ENCODE measurements around the gene TAF3. TPM values are rescaled to one million over a fixed set of nuclear protein-coding genes. Genes with fewer than 3 reads are reported as not detected.
A peak's percentile ranks its signal among the peaks of the same experiment; 100 is the strongest.

The TAF3 gene
- polyA plus RNA-seq, 1 of the 3 experiments (the other 2 are of a cell fraction) = 2.4 TPM

GRCh38 chr10:7945034-7945433, 126.7 kb downstream of the TAF3 start:
- ChIA-PET CTCF (no interaction called here), POLR2A (no interaction called here)
- H3K9me3 ChIP-seq = peaks cover 4% of the 10 kb centered on the region; the same call in 1 of the 2 replicates
- H4K20me1 ChIP-seq (ENCODE audit: insufficient read depth) = no peaks in the 10 kb centered on the region
- peak overlapping the region; percentile 39 to 67; a peak in 2 of 4 replicates for H3K27ac ChIP-seq (ENCODE audit: low read depth in 2 of 2, low read length in 1 of 2)
- no peak overlapping the region for H2AFZ ChIP-seq (ENCODE audit: low read depth)
- H3K4me1 ChIP-seq (ENCODE audit: control insufficient read depth in 1 of 2, insufficient read depth in 2 of 2, low read depth in 1 of 2, low read length in 1 of 2) = peaks cover 5 to 50% of the 10 kb centered on the region in 2 experiments; a peak in 3 of 4 replicates
- H3K4me3 ChIP-seq (ENCODE audit: low read depth in 2 of 2, low read length in 1 of 2) = no peak overlapping the region
- no peaks in the 10 kb centered on the region for H3K9me2 ChIP-seq
- H3F3A ChIP-seq (replicated peaks; ENCODE audit: insufficient read depth) = peaks cover 30% of the 10 kb centered on the region
- TF ChIP-seq RAD21 (IDR thresholded peaks at IDR 0.05; ENCODE audit: low read length) (no peak), REST (IDR thresholded peaks at IDR 0.05; ENCODE audit: low read depth, low read length) (no peak), YY1 (IDR thresholded peaks at IDR 0.05; ENCODE audit: low read depth) (no peak), ZBTB33 (IDR thresholded peaks at IDR 0.05; ENCODE audit: borderline replicate concordance, low read depth) (no peak)
- H3K36me3 ChIP-seq (replicated peaks in 1 of 2; ENCODE audit: control insufficient read depth in 1 of 2, insufficient read depth in 2 of 2, low read length in 1 of 2) = no peaks in the 10 kb centered on the region
- no peak overlapping the region for H3K4me2 ChIP-seq
- H3K79me2 ChIP-seq (ENCODE audit: insufficient read depth) = peaks cover 16% of the 10 kb centered on the region
- no peak overlapping the region for H3K9ac ChIP-seq
- peak; percentile 36 for DNase-seq
- WGBS (ENCODE audit: low lambda C conversion rate) = 93% methylated on average over 2 of the region's 2 CpGs
- no peaks in the 10 kb centered on the region for H3K27me3 ChIP-seq (ENCODE audit: insufficient read depth)

GRCh38 chr10:7945469-7946187, 127.3 kb downstream of the TAF3 start:
- no peaks in the 10 kb centered on the region for H3K27me3 ChIP-seq (ENCODE audit: insufficient read depth)
- H3K27ac ChIP-seq (ENCODE audit: low read depth in 2 of 2, low read length in 1 of 2) = peak overlapping the region in 1 of 2 experiments; percentile 19; a peak in 2 of 4 replicates
- H3K4me2 ChIP-seq = no peak overlapping the region
- peak; percentile 32 for DNase-seq
- H3K9ac ChIP-seq = no peak overlapping the region
- 77% methylated on average over 11 of the region's 11 CpGs for WGBS (ENCODE audit: low lambda C conversion rate)
- H3K4me1 ChIP-seq (ENCODE audit: control insufficient read depth in 1 of 2, insufficient read depth in 2 of 2, low read depth in 1 of 2, low read length in 1 of 2) = peaks cover 5 to 50% of the 10 kb centered on the region in 2 experiments; a peak in 3 of 4 replicates
- no peaks in the 10 kb centered on the region for H3K36me3 ChIP-seq (replicated peaks in 1 of 2; ENCODE audit: control insufficient read depth in 1 of 2, insufficient read depth in 2 of 2, low read length in 1 of 2)
- H3K9me3 ChIP-seq = no peaks in the 10 kb centered on the region
- no peak overlapping the region for H2AFZ ChIP-seq (ENCODE audit: low read depth)
- ChIA-PET POLR2A (no interaction called here), CTCF (no interaction called here)
- no peak for TF ChIP-seq RXRA (IDR thresholded peaks at IDR 0.05; ENCODE audit: borderline replicate concordance, low read depth)
- TF ChIP-seq FOSL2 (IDR thresholded peaks at IDR 0.05; ENCODE audit: borderline replicate concordance, low read depth) = peak; percentile 34; the same call in 1 of the 2 replicates
- TF ChIP-seq TCF12 (IDR thresholded peaks at IDR 0.05) = peak; percentile 32; the same call in 1 of the 2 replicates
- TF ChIP-seq FOXM1 (IDR thresholded peaks at IDR 0.05; ENCODE audit: low read depth) = no peak
- H3K9me2 ChIP-seq = no peaks in the 10 kb centered on the region
- H3K4me3 ChIP-seq (ENCODE audit: low read depth in 2 of 2, low read length in 1 of 2) = no peak overlapping the region
- peaks cover 16% of the 10 kb centered on the region for H3K79me2 ChIP-seq (ENCODE audit: insufficient read depth)
- no peaks in the 10 kb centered on the region for H4K20me1 ChIP-seq (ENCODE audit: insufficient read depth)
- H3F3A ChIP-seq (replicated peaks; ENCODE audit: insufficient read depth) = peaks cover 30% of the 10 kb centered on the region
